Left ventricle myocardium superior (tissue), 1 donor: ENCODE results near the gene DLGAP1. TPM values are rescaled to one million over a fixed set of nuclear protein-coding genes. Genes with fewer than 3 reads are reported as not detected.
"Not testable (repeated sequence)": the region's sequence is repeated elsewhere in the genome, so short reads cannot be mapped to it uniquely, and the experiment has no call there.

Source experiments
- ATAC-seq: fragments of 200-7000 bp; cut with Tn5 transposase; one replicate; pipeline ENCODE4 v1.9.1; 2020; ENCODE audit warnings: mild to moderate bottlenecking, moderate library complexity
- DNase-seq: peaks from one replicate; pipeline ENCODE4 v3.0.0-alpha.2; 2020
- intact Hi-C: fragments of 100-400 bp; cut with micrococcal nuclease; formaldehyde crosslinking; loops from one replicate; pipeline ENCODE4 v1.11.0; 2022
- total RNA-seq: library from RNA; stranded (reverse); fragmentation: NEBNext Ultra II Directional; extraction: Animal tissue kit (Norgen Biotek cat#: 25700); gene quantifications from one replicate; pipeline ENCODE4 v1.2.1, GENCODE V29; 2021
- donor health status: DM: no; HTN: yes; CAD: no; lungs with severe emphysema.

The DLGAP1 gene
- total RNA-seq, 1 donor from 2014 or later: not detected

- DNase-seq: peak; percentile 47
- ATAC-seq: peak; percentile 69
- intact Hi-C loops: no loop called here
Observed at GRCh38 chr18:3710712-3711301, 744.3 kb downstream of the DLGAP1 start.

- intact Hi-C loops: no loop called here
- DNase-seq (no peak), ATAC-seq (no peak)
Observed at GRCh38 chr18:3709205-3709604, 745.9 kb downstream of the DLGAP1 start.

GRCh38 chr18:3706279-3707097 is 748.6 kb downstream of the DLGAP1 start:
- ATAC-seq (no peak), DNase-seq (no peak)
- intact Hi-C loops: no loop called here

GRCh38 chr18:3704556-3705344 is 750.4 kb downstream of the DLGAP1 start:
- intact Hi-C loops: no loop called here
- DNase-seq (no peak), ATAC-seq (peak; percentile 64)

- DNase-seq (peak; percentile 69), ATAC-seq (peak; percentile 84)
- intact Hi-C loops: no loop called here
Observed at GRCh38 chr18:3703732-3704176, 751.4 kb downstream of the DLGAP1 start.

- DNase-seq (peak; percentile 48), ATAC-seq (peak; percentile 72)
- intact Hi-C loops: not testable (repeated sequence)
Observed at GRCh38 chr18:3699707-3700567, 755.2 kb downstream of the DLGAP1 start.

- DNase-seq, intact Hi-C loops, ATAC-seq: not testable (repeated sequence)
Observed at GRCh38 chr18:3694030-3694778, 760.9 kb downstream of the DLGAP1 start.

- DNase-seq: no peak
- ATAC-seq: no peak
- intact Hi-C loops: no loop called here
Observed at GRCh38 chr18:3693410-3693809, 761.7 kb downstream of the DLGAP1 start.

- DNase-seq: no peak
- no peak for ATAC-seq
- intact Hi-C loops: no loop called here
Observed at GRCh38 chr18:3692691-3693090, 762.4 kb downstream of the DLGAP1 start.

GRCh38 chr18:3692113-3692621 is 762.9 kb downstream of the DLGAP1 start:
- intact Hi-C loops: no loop called here
- ATAC-seq (no peak), DNase-seq (no peak)

GRCh38 chr18:3691705-3692104 is 763.4 kb downstream of the DLGAP1 start:
- DNase-seq (no peak), ATAC-seq (no peak)
- intact Hi-C loops: no loop called here

- ATAC-seq (no peak), DNase-seq (no peak)
- intact Hi-C loops: no loop called here
Observed at GRCh38 chr18:3690764-3691066, 764.4 kb downstream of the DLGAP1 start.

- intact Hi-C loops: no loop called here
- ATAC-seq: no peak
- no peak for DNase-seq
Observed at GRCh38 chr18:3689986-3690763, 764.9 kb downstream of the DLGAP1 start.

- intact Hi-C loops: no loop called here
- ATAC-seq (no peak), DNase-seq (no peak)
Observed at GRCh38 chr18:3689091-3689490, 766.0 kb downstream of the DLGAP1 start.

GRCh38 chr18:3688690-3689089 is 766.4 kb downstream of the DLGAP1 start:
- no peak for ATAC-seq
- DNase-seq: no peak
- intact Hi-C loops: no loop called here

GRCh38 chr18:3683483-3683882 is 771.6 kb downstream of the DLGAP1 start:
- intact Hi-C loops: no loop called here
- DNase-seq (no peak), ATAC-seq (no peak)

GRCh38 chr18:3682061-3682460 is 773.0 kb downstream of the DLGAP1 start:
- intact Hi-C loops: no loop called here
- ATAC-seq (no peak), DNase-seq (no peak)

- DNase-seq (no peak), ATAC-seq (no peak)
Observed at GRCh38 chr18:3679241-3679640, 775.9 kb downstream of the DLGAP1 start.

More at GRCh38 chr18:3679241-3679640, 775.9 kb downstream of the DLGAP1 start:
- intact Hi-C loops: no loop called here
